Smooth muscle cell (in vitro differentiated cells): ENCODE results near the gene TLCD5. TPM values are rescaled to one million over a fixed set of nuclear protein-coding genes. Genes with fewer than 3 reads are reported as not detected.

Source experiments
- DNase-seq: peaks from one replicate; lab custom pipeline; 2025; ENCODE audit not compliant: unreplicated experiment; lab: John Stamatoyannopoulos, UW
- H2AFZ ChIP-seq: fragments of 200-600 bp; sonication (generic); 2 replicates; pipeline ENCODE4 v1.6.0; 2016; ENCODE audit warnings: antibody characterized with exemption, low read depth, mild to moderate bottlenecking
- H3F3A ChIP-seq: fragments of 200-600 bp; sonication (generic); 2 replicates; pipeline ENCODE4 v1.6.0; 2017; ENCODE audit warnings: antibody characterized with exemption, low read depth
- H3K27ac ChIP-seq: fragments of 200-600 bp; sonication (generic); 2 replicates; pipeline ENCODE4 v1.5.1; 2016; ENCODE audit warnings: low read depth, mild to moderate bottlenecking
- H3K27me3 ChIP-seq: fragments of 200-600 bp; sonication (generic); 2 replicates; pipeline ENCODE4 v1.6.1; 2016; ENCODE audit warnings: low read depth, mild to moderate bottlenecking
- H3K36me3 ChIP-seq: fragments of 200-600 bp; sonication (generic); 2 replicates; pipeline ENCODE4 v1.5.1; 2016; ENCODE audit warnings: low read depth
- H3K4me1 ChIP-seq: fragments of 200-600 bp; sonication (generic); 2 replicates; pipeline ENCODE4 v1.5.1; 2016; ENCODE audit warnings: low read depth
- H3K4me2 ChIP-seq: fragments of 200-600 bp; sonication (generic); 2 replicates; pipeline ENCODE4 v1.6.0; 2016; ENCODE audit warnings: mild to moderate bottlenecking
- H3K4me3 ChIP-seq: fragments of 200-600 bp; sonication (generic); 2 replicates; pipeline ENCODE4 v1.5.1; 2016; ENCODE audit warnings: mild to moderate bottlenecking
- H3K79me2 ChIP-seq: fragments of 200-600 bp; sonication (generic); 2 replicates; pipeline ENCODE4 v1.6.0; 2016; ENCODE audit warnings: low read depth, mild to moderate bottlenecking
- H3K9ac ChIP-seq: fragments of 200-600 bp; sonication (generic); 2 replicates; pipeline ENCODE4 v1.6.0; 2016; ENCODE audit warnings: low read depth
- H3K9me3 ChIP-seq: fragments of 200-600 bp; sonication (generic); replicated peaks from 2 replicates; pipeline ENCODE4 v1.5.1; 2016; ENCODE audit warnings: low read depth
- H4K20me1 ChIP-seq: fragments of 200-600 bp; sonication (generic); 2 replicates; pipeline ENCODE4 v1.6.0; 2016; ENCODE audit warnings: low read depth
- CTCF ChIP-seq: fragments of 200-600 bp; sonication (generic); IDR thresholded peaks from 2 replicates; pipeline ENCODE4 v1.5.1; 2017; ENCODE audit warnings: borderline replicate concordance, mild to moderate bottlenecking, antibody characterized with exemption; ENCODE audit not compliant: insufficient read depth, poor library complexity, severe bottlenecking
- WGBS: methylation state at CpG from one replicate; pipeline ENCODE4 v1.1.7; 2016; ENCODE audit warnings: low lambda C conversion rate; 5-methylcytosine and 5-hydroxymethylcytosine counted together
- polyA plus RNA-seq: library from polyadenylated mRNA; unstranded; fragments of >200 nt; fragmentation: Nextera tagmentation; extraction: Ambion mirVana; gene quantifications from 2 replicates; pipeline ENCODE4 v1.2.1, GENCODE V29; 2016
- total RNA-seq: library from RNA; depleted of rRNA; stranded (reverse); fragments of >200 nt; gene quantifications from 2 replicates; pipeline ENCODE4 v1.2.3, GENCODE V29; 2014

The TLCD5 gene
- total and polyA plus RNA-seq, 2 experiments from 2014 or later, result 6.0 to 6.6 TPM

- H3K9me3 ChIP-seq, result no peaks in the 10 kb centered on the region
- H2AFZ ChIP-seq, result peak overlapping the region; percentile 10
- H3K9ac ChIP-seq, result peak overlapping the region; percentile 89
- under 1% methylated on average over 55 of the region's 56 CpGs for WGBS
- DNase-seq, result peak; percentile 66
- peak overlapping the region; percentile 91 for H3K4me3 ChIP-seq
- H4K20me1 ChIP-seq, result peaks cover 51% of the 10 kb centered on the region
- H3K36me3 ChIP-seq, result no peaks in the 10 kb centered on the region
- H3K79me2 ChIP-seq, result peaks cover 54% of the 10 kb centered on the region
- H3K4me2 ChIP-seq, result peak overlapping the region; percentile 98
- H3F3A ChIP-seq, result peaks cover 25% of the 10 kb centered on the region
- no peak for TF ChIP-seq CTCF
- peaks cover 34% of the 10 kb centered on the region for H3K4me1 ChIP-seq
- peak overlapping the region; percentile 81 for H3K27ac ChIP-seq
- no peaks in the 10 kb centered on the region for H3K27me3 ChIP-seq
These were observed 11.7 kb downstream of the TLCD5 start for GRCh38 chr11:120336641-120337354.

- Histone ChIP-seq H3K79me2 (peaks cover 61% of the 10 kb centered on the region), H3K36me3 (no peaks in the 10 kb centered on the region), H3K27me3 (no peaks in the 10 kb centered on the region), H3K9ac (peak overlapping the region; percentile 89), H3F3A (peaks cover 22% of the 10 kb centered on the region), H3K27ac (peak overlapping the region; percentile 81), H3K4me3 (peak overlapping the region; percentile 91), H3K4me2 (peak overlapping the region; percentile 98), H4K20me1 (peaks cover 59% of the 10 kb centered on the region), H3K9me3 (no peaks in the 10 kb centered on the region), H3K4me1 (peaks cover 41% of the 10 kb centered on the region), H2AFZ (no peak overlapping the region)
- 6% methylated on average over 18 of the region's 18 CpGs for WGBS
- TF ChIP-seq CTCF, result no peak
- no peak for DNase-seq
These were observed 12.4 kb downstream of the TLCD5 start for GRCh38 chr11:120337355-120338106.

- no peak for TF ChIP-seq CTCF
- H3F3A ChIP-seq, result peaks cover 23% of the 10 kb centered on the region
- peaks cover 69% of the 10 kb centered on the region for H3K79me2 ChIP-seq
- H3K4me2 ChIP-seq, result peak overlapping the region; percentile 98
- no peaks in the 10 kb centered on the region for H3K36me3 ChIP-seq
- H3K27me3 ChIP-seq, result no peaks in the 10 kb centered on the region
- H4K20me1 ChIP-seq, result peaks cover 67% of the 10 kb centered on the region
- H3K9ac ChIP-seq, result peak overlapping the region; percentile 89
- H3K27ac ChIP-seq, result peak overlapping the region; percentile 54
- WGBS, result 22% methylated on average over 7 of the region's 7 CpGs
- peak overlapping the region; percentile 91 for H3K4me3 ChIP-seq
- peaks cover 48% of the 10 kb centered on the region for H3K4me1 ChIP-seq
- DNase-seq, result no peak
- no peak overlapping the region for H2AFZ ChIP-seq
- H3K9me3 ChIP-seq, result no peaks in the 10 kb centered on the region
These were observed 13.2 kb downstream of the TLCD5 start for GRCh38 chr11:120338107-120338933.
